Measurements from ENCODE around the gene BATF. TPM values are rescaled to one million over a fixed set of nuclear protein-coding genes. Genes with fewer than 3 reads are reported as not detected.

The BATF gene
- total RNA-seq, 1 experiment from 2014 or later: not detected

GRCh38 chr14:75547552-75548250 is 25.4 kb downstream of the BATF start:
- BruUV-seq (replicated peaks): no TSS peak
- Histone ChIP-seq H3K36me3 (ENCODE audit: control insufficient read depth, insufficient read depth, low read length) (no peaks in the 10 kb centered on the region), H3K4me3 (ENCODE audit: low read depth in 2 of 2, low read length in 2 of 2) (no peak overlapping the region), H3K4me1 (ENCODE audit: control insufficient read depth, insufficient read depth, low read length) (no peaks in the 10 kb centered on the region), H3K9me3 (ENCODE audit: control insufficient read depth, insufficient read depth, low read depth, low read length) (no peaks in the 10 kb centered on the region), H3K27ac (ENCODE audit: low read length) (no peak overlapping the region), H3K27me3 (ENCODE audit: control insufficient read depth, insufficient read depth, low read length) (no peaks in the 10 kb centered on the region)
- intact Hi-C loops (cut with micrococcal nuclease; ENCODE audit: unreplicated experiment) (no loop called here), in situ Hi-C loops (cut with HindIII; ENCODE audit: low pct_unique_long_range_greater_than_20kb, low sequenced_read_pairs) (no loop called here)
- ATAC-seq (no peak), DNase-seq (ENCODE audit: low read depth, low spot score) (no peak)
- POLR2A ChIA-PET: no interaction called here
- CTCF ChIA-PET: no interaction called here
- TF ChIP-seq REST (IDR thresholded peaks at IDR 0.05; ENCODE audit: insufficient read depth in 1 of 2, low read depth in 2 of 2, low read length in 1 of 2) (no peak), POLR2AphosphoS5 (IDR thresholded peaks at IDR 0.05; ENCODE audit: low read depth, low read length) (no peak), TCF7L2 (IDR thresholded peaks at IDR 0.05; ENCODE audit: low read depth, low read length) (no peak), SIN3A (IDR thresholded peaks at IDR 0.05; ENCODE audit: borderline replicate concordance, insufficient read depth, low read depth, low read length) (no peak)
- TF ChIP-seq, protein P1, sequence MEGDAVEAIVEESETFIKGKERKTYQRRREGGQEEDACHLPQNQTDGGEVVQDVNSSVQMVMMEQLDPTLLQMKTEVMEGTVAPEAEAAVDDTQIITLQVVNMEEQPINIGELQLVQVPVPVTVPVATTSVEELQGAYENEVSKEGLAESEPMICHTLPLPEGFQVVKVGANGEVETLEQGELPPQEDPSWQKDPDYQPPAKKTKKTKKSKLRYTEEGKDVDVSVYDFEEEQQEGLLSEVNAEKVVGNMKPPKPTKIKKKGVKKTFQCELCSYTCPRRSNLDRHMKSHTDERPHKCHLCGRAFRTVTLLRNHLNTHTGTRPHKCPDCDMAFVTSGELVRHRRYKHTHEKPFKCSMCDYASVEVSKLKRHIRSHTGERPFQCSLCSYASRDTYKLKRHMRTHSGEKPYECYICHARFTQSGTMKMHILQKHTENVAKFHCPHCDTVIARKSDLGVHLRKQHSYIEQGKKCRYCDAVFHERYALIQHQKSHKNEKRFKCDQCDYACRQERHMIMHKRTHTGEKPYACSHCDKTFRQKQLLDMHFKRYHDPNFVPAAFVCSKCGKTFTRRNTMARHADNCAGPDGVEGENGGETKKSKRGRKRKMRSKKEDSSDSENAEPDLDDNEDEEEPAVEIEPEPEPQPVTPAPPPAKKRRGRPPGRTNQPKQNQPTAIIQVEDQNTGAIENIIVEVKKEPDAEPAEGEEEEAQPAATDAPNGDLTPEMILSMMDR (IDR thresholded peaks at IDR 0.05): no peak

GRCh38 chr14:75548544-75548943 is 26.3 kb downstream of the BATF start:
- H3K36me3 ChIP-seq (ENCODE audit: control insufficient read depth, insufficient read depth, low read length): no peaks in the 10 kb centered on the region
- no peak overlapping the region for H3K4me3 ChIP-seq (ENCODE audit: low read depth in 2 of 2, low read length in 2 of 2)
- no peaks in the 10 kb centered on the region for H3K27me3 ChIP-seq (ENCODE audit: control insufficient read depth, insufficient read depth, low read length)
- H3K4me1 ChIP-seq (ENCODE audit: control insufficient read depth, insufficient read depth, low read length): no peaks in the 10 kb centered on the region
- CTCF ChIA-PET: no interaction called here
- in situ Hi-C loops (cut with HindIII; ENCODE audit: low pct_unique_long_range_greater_than_20kb, low sequenced_read_pairs) (no loop called here), intact Hi-C loops (cut with micrococcal nuclease; ENCODE audit: unreplicated experiment) (no loop called here)
- POLR2A ChIA-PET: no interaction called here
- no peaks in the 10 kb centered on the region for H3K9me3 ChIP-seq (ENCODE audit: control insufficient read depth, insufficient read depth, low read depth, low read length)
- BruUV-seq (replicated peaks): no TSS peak
- no peak for ATAC-seq
- no peak for DNase-seq (ENCODE audit: low read depth, low spot score)
- no peak overlapping the region for H3K27ac ChIP-seq (ENCODE audit: low read length)
- TF ChIP-seq POLR2AphosphoS5 (IDR thresholded peaks at IDR 0.05; ENCODE audit: low read depth, low read length): no peak
- TF ChIP-seq, protein P1 (IDR thresholded peaks at IDR 0.05): no peak
- TF ChIP-seq REST (IDR thresholded peaks at IDR 0.05; ENCODE audit: insufficient read depth in 1 of 2, low read depth in 2 of 2, low read length in 1 of 2): no peak
- TF ChIP-seq TCF7L2 (IDR thresholded peaks at IDR 0.05; ENCODE audit: low read depth, low read length): no peak
- no peak for TF ChIP-seq SIN3A (IDR thresholded peaks at IDR 0.05; ENCODE audit: borderline replicate concordance, insufficient read depth, low read depth, low read length)
